Left lung (tissue), 10 donors: Measurements from ENCODE around the gene FANCC. TPM values are rescaled to one million over a fixed set of nuclear protein-coding genes. Genes with fewer than 3 reads are reported as not detected.

Source experiments
- ATAC-seq: fragments of 200-7000 bp; cut with Tn5 transposase; one replicate; pipeline ENCODE4 v1.9.1; 2020; ENCODE audit warnings: moderate library complexity
- DNase-seq, 4 donors: peaks; one replicate each; pipeline ENCODE4 v3.0.0-alpha.2; 2013 to 2020
- H3K27ac ChIP-seq, 2 donors: fragments of 200-600 bp; sonication (generic) in 1 of 2; one replicate each; pipeline versions ENCODE4 v1.5.0 to v1.8.0; 2020 to 2021
- H3K27me3 ChIP-seq, 2 donors: fragments of 200-600 bp; sonication (generic) in 1 of 2; one replicate each; pipeline versions ENCODE4 v1.5.0 to v1.8.0; 2020 to 2021
- H3K36me3 ChIP-seq, 2 donors: fragments of 200-600 bp; sonication (generic) in 1 of 2; one replicate each; pipeline versions ENCODE4 v1.5.0 to v1.8.0; 2020 to 2021
- H3K4me1 ChIP-seq, 2 donors: fragments of 200-600 bp; one replicate each; pipeline ENCODE4 v1.8.0; 2021
- H3K4me3 ChIP-seq, 2 donors: fragments of 200-600 bp; sonication (generic) in 1 of 2; one replicate each; pipeline versions ENCODE4 v1.5.0 to v1.8.0; 2020 to 2021; ENCODE audit warnings: mild to moderate bottlenecking in 1 of 2
- H3K9me3 ChIP-seq, 2 donors: fragments of 200-600 bp; sonication (generic) in 1 of 2; one replicate each; pipeline versions ENCODE4 v1.5.0 to v1.8.0; 2020 to 2021
- CTCF ChIP-seq, 2 donors: fragments of 200-600 bp; sonication (generic) in 1 of 2; IDR thresholded peaks; one replicate each; pipeline versions ENCODE4 v1.5.0 to v1.8.0; 2021; ENCODE audit warnings: antibody characterized with exemption in 2 of 2
- intact Hi-C, 2 donors: fragments of 100-400 bp; cut with DNase I; formaldehyde crosslinking; loops; one replicate each; pipeline versions ENCODE4 v1.11.2 to v1.14.2; 2022
- polyA plus RNA-seq, 6 donors: library from polyadenylated mRNA; unstranded; fragments of 120-200 nt; gene quantifications; one replicate each; pipeline ENCODE4 v1.2.1, GENCODE V29; 2013; ENCODE audit not compliant: insufficient read length in 6 of 6
- total RNA-seq, 2 donors: library from RNA; stranded (reverse); fragmentation: NEBNext Ultra II Directional; extraction: Animal tissue kit (Norgen Biotek cat#: 25700); gene quantifications; one replicate each; pipeline ENCODE4 v1.2.1, GENCODE V29; 2021
- donor health status: DM: no; HTN: yes; CAD: no.
- donor health status: DM: no; HTN: no; CAD: no.

The FANCC gene
- total and polyA plus RNA-seq, 8 donors: 11.5 to 27.4 (median 25.7) TPM

DNA sequence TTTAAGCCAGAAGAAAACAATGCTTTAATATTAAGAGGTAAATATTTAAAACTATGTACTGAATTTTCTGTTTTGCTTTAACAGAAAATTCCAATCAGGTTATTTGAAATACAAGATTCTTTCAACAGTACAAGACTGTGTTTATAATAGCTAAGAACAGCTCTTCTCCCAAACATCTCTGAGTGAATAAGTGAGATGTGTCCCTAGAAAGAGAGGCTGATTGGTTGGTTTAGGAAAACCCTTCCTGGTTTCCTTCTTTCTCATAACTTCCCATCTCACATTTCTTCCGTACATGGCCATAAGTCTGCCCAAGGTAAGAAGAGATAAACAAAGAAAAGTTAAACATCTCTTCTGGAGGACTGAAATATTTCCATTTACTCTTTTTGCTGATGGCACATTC lies 145.9 kb downstream of the FANCC start:
- TF ChIP-seq CTCF (IDR thresholded peaks at IDR 0.05): no peak
- DNase-seq (no peak), ATAC-seq (no peak)
- Histone ChIP-seq H3K4me3 (no peak overlapping the region), H3K4me1 (no peaks in the 10 kb centered on the region), H3K27ac (no peak overlapping the region), H3K9me3 (no peaks in the 10 kb centered on the region), H3K27me3 (no peaks in the 10 kb centered on the region), H3K36me3 (no peaks in the 10 kb centered on the region)
- intact Hi-C loops: no loop called here

DNA sequence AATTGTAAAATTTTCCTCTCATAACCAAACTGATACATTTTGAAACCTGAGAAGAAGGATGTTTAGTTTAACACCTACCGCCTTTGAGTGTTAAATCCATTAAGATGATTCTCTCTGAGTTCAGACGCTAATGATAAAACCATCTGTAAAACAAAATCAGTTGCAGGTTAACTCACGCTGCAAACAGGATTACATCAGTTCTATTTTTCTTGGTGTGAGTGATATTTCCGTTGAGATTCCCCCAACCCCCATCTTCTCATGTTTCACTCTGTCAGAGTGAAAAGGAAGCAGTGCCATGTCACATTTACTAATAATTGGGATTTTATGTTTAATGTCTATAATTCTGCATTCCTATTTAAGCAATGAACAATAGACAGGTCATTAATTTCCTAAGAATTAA lies 146.5 kb downstream of the FANCC start:
- Histone ChIP-seq H3K4me1 (no peaks in the 10 kb centered on the region), H3K36me3 (no peaks in the 10 kb centered on the region), H3K27ac (no peak overlapping the region), H3K4me3 (no peak overlapping the region), H3K27me3 (no peaks in the 10 kb centered on the region), H3K9me3 (no peaks in the 10 kb centered on the region)
- no peak for DNase-seq
- intact Hi-C loops: no loop called here
- no peak for TF ChIP-seq CTCF (IDR thresholded peaks at IDR 0.05)
- ATAC-seq: no peak

DNA sequence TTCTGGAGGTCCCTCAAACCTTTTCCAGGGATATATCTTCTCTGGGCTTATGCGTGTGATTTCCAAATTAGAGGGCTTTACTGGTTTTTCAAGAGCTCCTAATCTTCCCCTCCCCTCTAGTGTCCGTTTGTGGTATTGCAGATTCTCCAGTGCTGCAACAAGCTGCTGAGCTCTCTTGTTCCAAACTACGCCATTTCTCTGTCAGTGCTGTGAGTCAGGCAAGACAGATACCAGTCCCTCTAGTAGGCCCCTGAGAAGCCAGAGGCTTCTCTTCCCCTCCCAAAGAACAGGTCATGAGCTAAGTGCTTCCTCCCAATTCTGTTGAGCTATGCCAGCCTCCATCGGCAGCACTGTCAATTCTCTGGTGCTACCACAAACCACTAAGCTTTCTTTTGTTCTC lies 149.5 kb downstream of the FANCC start:
- intact Hi-C loops: no loop called here
- no peaks in the 10 kb centered on the region for H3K4me1 ChIP-seq

GRCh38 chr9:95165004-95165403 lies 152.5 kb downstream of the FANCC start:
- H3K4me1 ChIP-seq: no peaks in the 10 kb centered on the region
- DNase-seq: no peak
- H3K36me3 ChIP-seq: no peaks in the 10 kb centered on the region
- peaks cover 0 to 9% of the 10 kb centered on the region in 2 donors for H3K9me3 ChIP-seq
- no peak overlapping the region for H3K4me3 ChIP-seq
- TF ChIP-seq CTCF (IDR thresholded peaks at IDR 0.05): no peak
- H3K27me3 ChIP-seq: no peaks in the 10 kb centered on the region
- intact Hi-C loops: no loop called here
- ATAC-seq: no peak
- no peak overlapping the region for H3K27ac ChIP-seq

More for the DNA sequence above, 149.5 kb downstream of the FANCC start:
- H3K36me3 ChIP-seq: no peaks in the 10 kb centered on the region
- H3K9me3 ChIP-seq: peaks cover 0 to 6% of the 10 kb centered on the region in 2 donors
- TF ChIP-seq CTCF (IDR thresholded peaks at IDR 0.05): peak; percentile 85 to 86
- H3K4me3 ChIP-seq: no peak overlapping the region
- no peak overlapping the region for H3K27ac ChIP-seq
- DNase-seq: no peak
- no peaks in the 10 kb centered on the region for H3K27me3 ChIP-seq
- ATAC-seq: peak; percentile 91

DNA sequence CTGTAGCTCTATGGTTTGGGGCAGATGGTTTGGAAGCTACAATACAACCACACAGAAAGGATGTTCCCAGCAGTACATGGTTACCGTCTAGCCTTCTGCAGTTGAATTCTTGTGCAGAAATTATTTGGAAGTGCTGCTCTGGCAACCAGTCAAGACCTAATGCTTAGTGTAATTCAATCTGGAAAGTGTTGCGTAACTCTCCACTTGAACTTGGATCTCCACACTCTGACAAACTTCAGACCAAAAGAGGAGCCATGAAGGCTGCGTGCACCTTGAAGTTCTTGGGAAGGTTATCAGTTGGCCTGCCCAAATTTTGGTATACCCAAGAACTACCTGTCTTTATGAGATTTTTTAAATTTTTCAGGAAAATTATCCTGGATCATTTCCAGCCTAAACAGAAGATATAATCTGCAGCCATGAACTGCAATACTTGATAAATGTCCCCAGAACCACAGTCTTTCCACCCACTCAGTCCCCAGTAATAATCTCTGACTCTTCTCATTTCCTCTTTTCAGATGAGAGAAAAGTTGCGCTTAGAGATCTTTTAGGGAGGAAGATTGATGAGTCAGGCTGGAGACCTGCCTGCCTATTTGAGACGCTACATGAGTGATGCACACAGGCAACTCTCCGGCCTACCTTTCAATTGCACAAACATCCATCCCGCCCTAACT lies 159.9 kb downstream of the FANCC start:
- TF ChIP-seq CTCF (IDR thresholded peaks at IDR 0.05): no peak
- Histone ChIP-seq H3K9me3 (no peaks in the 10 kb centered on the region), H3K36me3 (no peaks in the 10 kb centered on the region), H3K4me3 (no peak overlapping the region), H3K4me1 (no peaks in the 10 kb centered on the region), H3K27me3 (no peaks in the 10 kb centered on the region), H3K27ac (peak overlapping the region in 1 of 2 donors; percentile 21)
- DNase-seq (peak in 2 of 4 donors; percentile 92 to 93), ATAC-seq (peak; percentile 90)
- intact Hi-C loops: no loop called here
